ENCODE data around the gene CLIP3. TPM values are rescaled to one million over a fixed set of nuclear protein-coding genes. Genes with fewer than 3 reads are reported as not detected.

Gene CLIP3
- total and polyA plus RNA-seq, 9 of the 15 experiments (the other 6 are each of a cell fraction or from before 2014, with no cell fraction given): 0.01 to 0.50 (median 0.15) TPM; not detected in 1

- TF ChIP-seq VEZF1 (CRISPR knock-in tag; IDR thresholded peaks at IDR 0.05): no peak
- no peak for TF ChIP-seq HDGF (IDR thresholded peaks at IDR 0.05)
- peak in 1 of 2 experiments; percentile 63; a peak in 2 of 4 replicates for TF ChIP-seq SRF (CRISPR knock-in tag; IDR thresholded peaks at IDR 0.05)
- TF ChIP-seq RNF219 (CRISPR knock-in tag; IDR thresholded peaks at IDR 0.05): no peak
- TF ChIP-seq ZNF12 (CRISPR knock-in tag; IDR thresholded peaks at IDR 0.05): 0 out of 2 replicates have a peak, but pooled peaks have one; percentile 50
- TF ChIP-seq POLR2H (tag; IDR thresholded peaks at IDR 0.05; ENCODE audit: low read depth): peak; percentile 59; the same call in 1 of the 2 replicates
- TF ChIP-seq TGIF2 (CRISPR knock-in tag; IDR thresholded peaks at IDR 0.05): no peak
- no peak for TF ChIP-seq NR2C2 (CRISPR knock-in tag; IDR thresholded peaks at IDR 0.05)
- TF ChIP-seq NR2C2 (tag; IDR thresholded peaks at IDR 0.05): no peak
- no peak for TF ChIP-seq ZNF232 (CRISPR knock-in tag; IDR thresholded peaks at IDR 0.05)
- no peak for TF ChIP-seq TSHZ1 (CRISPR knock-in tag; IDR thresholded peaks at IDR 0.05)
- TF ChIP-seq MLLT1 (IDR thresholded peaks at IDR 0.05): peak in 1 of 2 experiments; percentile 88; a peak in 2 of 4 replicates
- TF ChIP-seq ZBTB1 (CRISPR knock-in tag; IDR thresholded peaks at IDR 0.05; ENCODE audit: borderline replicate concordance, low read depth): no peak
Observed at GRCh38 chr19:36014012-36014924, 18.4 kb downstream of the CLIP3 start, which contains the start of gene ALKBH6 (continued).

Measured in K562 (cell line).